GM18873 (cell line): ENCODE data around the gene CPA1.

Experiments used
- ATAC-seq: cut with Tn5 transposase; IDR thresholded peaks from one replicate; pipeline ENCODE4 v1.9.1; 2021; ENCODE audit warnings: mild to moderate bottlenecking, moderate library complexity, moderate number of reproducible peaks; ENCODE audit not compliant: unreplicated experiment, low FRiP score

Gene CPA1

GRCh38 chr7:130421684-130422083, 41.4 kb downstream of the CPA1 start:
- no peak for ATAC-seq

- ATAC-seq = no peak
Observed at GRCh38 chr7:130423501-130424037, 43.3 kb downstream of the CPA1 start.

GRCh38 chr7:130425796-130426195, 45.5 kb downstream of the CPA1 start:
- no peak for ATAC-seq

GRCh38 chr7:130426564-130426963, 46.3 kb downstream of the CPA1 start:
- no peak for ATAC-seq

GRCh38 chr7:130429019-130429418, 48.7 kb downstream of the CPA1 start:
- no peak for ATAC-seq

- no peak for ATAC-seq
Observed at GRCh38 chr7:130430115-130430514, 49.8 kb downstream of the CPA1 start.

GRCh38 chr7:130430841-130431666, 50.8 kb downstream of the CPA1 start:
- no peak for ATAC-seq

GRCh38 chr7:130432886-130433285, 52.6 kb downstream of the CPA1 start:
- ATAC-seq = no peak

- ATAC-seq = no peak
Observed at GRCh38 chr7:130433301-130433700, 53.0 kb downstream of the CPA1 start.

- no peak for ATAC-seq
Observed at GRCh38 chr7:130435311-130435854, 55.1 kb downstream of the CPA1 start.

GRCh38 chr7:130436253-130436652, 56.0 kb downstream of the CPA1 start:
- no peak for ATAC-seq
